ENCODE measurements around the gene PACSIN3. TPM values are rescaled to one million over a fixed set of nuclear protein-coding genes. Genes with fewer than 3 reads are reported as not detected.

Gene PACSIN3
- total and polyA plus RNA-seq, 2 of the 13 experiments (the other 11 are each of a cell fraction or from before 2014, with no cell fraction given), result 47.9 to 93.3 TPM

GRCh38 chr11:47131136-47131535 lies 55.1 kb downstream of the PACSIN3 start:
- H2AFZ ChIP-seq (ENCODE audit: low read length), result no peak overlapping the region
- H3K79me2 ChIP-seq (ENCODE audit: insufficient read depth, low read length), result no peaks in the 10 kb centered on the region
- BruUV-seq (replicated peaks), result no TSS peak
- ATAC-seq, result no peak
- DNase-seq (ENCODE audit: low spot score), result no peak
- no peaks in the 10 kb centered on the region for H3K4me1 ChIP-seq (ENCODE audit: insufficient read depth, low read length)
- H4K20me1 ChIP-seq (ENCODE audit: insufficient read depth, low read length), result no peaks in the 10 kb centered on the region
- intact Hi-C loops (cut with micrococcal nuclease; ENCODE audit: unreplicated experiment) (no loop called here), in situ Hi-C loops (cut with HindIII; ENCODE audit: extremely low pct_ligation_motif_present, low pct_unique_long_range_greater_than_20kb) (no loop called here)
- WGBS (ENCODE audit: low lambda C conversion rate), result 80% methylated on average over 2 of the region's 2 CpGs
- H3K9ac ChIP-seq (ENCODE audit: insufficient read depth, low read depth, low read length), result no peak overlapping the region
- no peaks in the 10 kb centered on the region for H3K9me3 ChIP-seq (ENCODE audit: low read length)
- H3K4me3 ChIP-seq (replicated peaks in 1 of 3; ENCODE audit: insufficient read depth in 1 of 3, low read depth in 2 of 3, low read length in 3 of 3), result no peak overlapping the region
- no peak overlapping the region for H3K4me2 ChIP-seq (ENCODE audit: low read depth, low read length)
- H3K36me3 ChIP-seq (replicated peaks in 1 of 2; ENCODE audit: control insufficient read depth in 1 of 2, insufficient read depth in 2 of 2, low read length in 2 of 2), result no peaks in the 10 kb centered on the region
- FAIRE-seq, result no peak
- ChIA-PET POLR2A (no interaction called here), CTCF (ENCODE audit: low intra/inter-chr PET ratio, low total read pairs) (no interaction called here)
- H3K27ac ChIP-seq (ENCODE audit: extremely low read length, insufficient read depth, low read length), result no peak overlapping the region
- no peaks in the 10 kb centered on the region for H3K27me3 ChIP-seq (ENCODE audit: control insufficient read depth in 1 of 2, insufficient read depth in 2 of 2, low read length in 2 of 2)
- TF ChIP-seq ZNF460 (CRISPR knock-in tag; IDR thresholded peaks at IDR 0.05; ENCODE audit: borderline replicate concordance) (no peak), ZBTB4 (CRISPR knock-in tag; IDR thresholded peaks at IDR 0.05; ENCODE audit: borderline replicate concordance) (no peak), NFAT5 (CRISPR knock-in tag; IDR thresholded peaks at IDR 0.05) (no peak), ZNF432 (CRISPR knock-in tag; IDR thresholded peaks at IDR 0.05; ENCODE audit: borderline replicate concordance) (no peak), ZFX (CRISPR knock-in tag; IDR thresholded peaks at IDR 0.05; ENCODE audit: low read depth) (no peak), DNMT1 (CRISPR knock-in tag; IDR thresholded peaks at IDR 0.05) (no peak), RBM39 (IDR thresholded peaks at IDR 0.05; ENCODE audit: low read depth, low read length, poor library complexity, severe bottlenecking) (no peak), ZFP36L2 (CRISPR knock-in tag; IDR thresholded peaks at IDR 0.05) (no peak), ZNF282 (IDR thresholded peaks at IDR 0.05; ENCODE audit: partially characterized antibody) (no peak), NFE2L1 (CRISPR knock-in tag; IDR thresholded peaks at IDR 0.05; ENCODE audit: borderline replicate concordance) (no peak), ZNF382 (CRISPR knock-in tag; IDR thresholded peaks at IDR 0.05; ENCODE audit: borderline replicate concordance) (no peak), ZBTB7A (CRISPR knock-in tag; IDR thresholded peaks at IDR 0.05) (no peak)
- TF ChIP-seq, protein P1, sequence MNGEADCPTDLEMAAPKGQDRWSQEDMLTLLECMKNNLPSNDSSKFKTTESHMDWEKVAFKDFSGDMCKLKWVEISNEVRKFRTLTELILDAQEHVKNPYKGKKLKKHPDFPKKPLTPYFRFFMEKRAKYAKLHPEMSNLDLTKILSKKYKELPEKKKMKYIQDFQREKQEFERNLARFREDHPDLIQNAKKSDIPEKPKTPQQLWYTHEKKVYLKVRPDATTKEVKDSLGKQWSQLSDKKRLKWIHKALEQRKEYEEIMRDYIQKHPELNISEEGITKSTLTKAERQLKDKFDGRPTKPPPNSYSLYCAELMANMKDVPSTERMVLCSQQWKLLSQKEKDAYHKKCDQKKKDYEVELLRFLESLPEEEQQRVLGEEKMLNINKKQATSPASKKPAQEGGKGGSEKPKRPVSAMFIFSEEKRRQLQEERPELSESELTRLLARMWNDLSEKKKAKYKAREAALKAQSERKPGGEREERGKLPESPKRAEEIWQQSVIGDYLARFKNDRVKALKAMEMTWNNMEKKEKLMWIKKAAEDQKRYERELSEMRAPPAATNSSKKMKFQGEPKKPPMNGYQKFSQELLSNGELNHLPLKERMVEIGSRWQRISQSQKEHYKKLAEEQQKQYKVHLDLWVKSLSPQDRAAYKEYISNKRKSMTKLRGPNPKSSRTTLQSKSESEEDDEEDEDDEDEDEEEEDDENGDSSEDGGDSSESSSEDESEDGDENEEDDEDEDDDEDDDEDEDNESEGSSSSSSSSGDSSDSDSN (CRISPR knock-in tag; IDR thresholded peaks at IDR 0.05), result no peak
